SK-N-SH treated with all-trans-retinoic acid at 6 μM for 48 hours (cell line): ENCODE measurements around the gene CCDC87.

Experiments used
- ARNTL ChIP-seq: fragments of 450-650 bp; formaldehyde crosslinking; IDR thresholded peaks from 2 replicates; pipeline ENCODE4 v1.5.0; 2020; ENCODE audit warnings: low read depth, mild to moderate bottlenecking, moderate library complexity, borderline replicate concordance
- ISL1 ChIP-seq: fragments of 250-450 bp; sonication (Bioruptor Pico); IDR thresholded peaks from 2 replicates; pipeline ENCODE4 v2.1.2; 2022; ENCODE audit warnings: mild to moderate bottlenecking, moderate library complexity
- OSR1 ChIP-seq: fragments of 250-450 bp; sonication (Bioruptor Pico); IDR thresholded peaks from 2 replicates; pipeline ENCODE4 v1.8.0; 2022; ENCODE audit warnings: moderate library complexity, mild to moderate bottlenecking, inconsistent platforms
- PATZ1 ChIP-seq: fragments of 250-450 bp; sonication (Bioruptor Pico); IDR thresholded peaks from 2 replicates; pipeline ENCODE4 v1.8.0; 2020; ENCODE audit warnings: mild to moderate bottlenecking, moderate library complexity, borderline replicate concordance
- RARB ChIP-seq: fragments of 250-450 bp; sonication (Bioruptor Pico); IDR thresholded peaks from 2 replicates; pipeline ENCODE4 v1.8.0; 2021; ENCODE audit warnings: mild to moderate bottlenecking, moderate library complexity
- SNAI2 ChIP-seq: fragments of 250-450 bp; sonication (Bioruptor Pico); IDR thresholded peaks from 2 replicates; pipeline ENCODE4 v1.5.0; 2020; ENCODE audit warnings: mild to moderate bottlenecking, moderate library complexity
- TOX ChIP-seq: fragments of 250-450 bp; sonication (Bioruptor Pico); IDR thresholded peaks from 2 replicates; pipeline ENCODE4 v1.8.0; 2021; ENCODE audit warnings: mild to moderate bottlenecking, moderate library complexity, borderline replicate concordance
- ZC3H10 ChIP-seq: fragments of 250-450 bp; sonication (Bioruptor Pico); IDR thresholded peaks from 2 replicates; pipeline ENCODE4 v1.5.1; 2021; ENCODE audit warnings: mild to moderate bottlenecking, moderate library complexity
- ZFP3 ChIP-seq: fragments of 250-450 bp; sonication (Bioruptor Pico); IDR thresholded peaks from 2 replicates; pipeline ENCODE4 v1.5.0; 2020; ENCODE audit warnings: mild to moderate bottlenecking, moderate library complexity
- ZNF8 ChIP-seq: fragments of 450-650 bp; formaldehyde crosslinking; IDR thresholded peaks from 2 replicates; pipeline ENCODE4 v1.5.0; 2020; ENCODE audit warnings: mild to moderate bottlenecking, moderate library complexity
- TF ChIP-seq, protein P1 (sequence below): fragments of 250-450 bp; sonication (Bioruptor Pico); IDR thresholded peaks from 2 replicates; pipeline ENCODE4 v1.8.0; 2021; ENCODE audit warnings: low read depth, mild to moderate bottlenecking, moderate library complexity, borderline replicate concordance
- TF ChIP-seq, protein P2 (sequence below): fragments of 250-450 bp; sonication (Bioruptor Pico); IDR thresholded peaks from 2 replicates; pipeline ENCODE4 v1.5.1; 2021; ENCODE audit warnings: mild to moderate bottlenecking, moderate library complexity

DNA sequence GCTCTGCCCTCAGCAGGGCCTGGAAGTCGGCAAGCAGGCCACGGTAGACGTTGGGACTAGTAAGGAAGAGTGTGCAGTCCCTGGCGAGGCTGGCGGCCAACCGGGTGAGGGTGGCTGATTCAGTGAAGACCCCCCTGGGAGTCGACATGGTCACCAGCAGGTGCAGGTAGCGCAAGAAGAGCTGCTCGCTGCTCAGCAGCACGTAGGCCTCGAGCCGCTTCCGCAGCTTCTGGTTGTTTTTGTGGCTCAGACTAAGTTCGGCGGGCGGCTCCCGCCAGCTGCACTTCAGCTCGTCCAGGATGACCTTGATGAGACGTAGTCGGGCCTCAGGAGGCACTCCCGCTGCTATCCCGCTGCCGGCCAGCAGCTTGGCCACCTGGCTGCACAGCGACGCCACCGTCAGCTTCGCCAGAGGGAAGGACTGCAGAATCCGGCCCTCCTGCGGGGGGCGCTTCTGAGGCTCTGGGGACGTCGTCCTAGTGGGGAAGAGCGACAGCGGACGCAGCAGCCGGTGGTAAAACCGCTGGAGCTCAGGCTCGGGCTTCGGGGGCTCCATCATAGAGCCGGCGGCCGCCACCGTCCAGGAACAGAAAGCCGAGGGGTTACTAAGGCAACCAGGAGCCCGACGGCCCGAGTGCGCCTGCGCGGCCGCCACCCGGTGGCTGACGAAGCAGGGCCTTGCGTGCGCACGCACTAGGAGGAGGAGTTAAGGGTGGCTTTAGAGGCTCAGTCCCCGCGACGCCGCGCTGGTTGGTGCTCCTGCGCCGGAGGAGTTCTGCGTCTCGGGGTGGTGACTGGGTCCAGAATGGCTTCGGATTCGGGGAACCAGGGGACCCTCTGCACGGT, at the start of gene CCDC87, which contains the start of gene CCS:
- TF ChIP-seq PATZ1 (CRISPR knock-in tag) = no peak
- TF ChIP-seq OSR1 (CRISPR knock-in tag) = no peak
- TF ChIP-seq ISL1 = no peak
- TF ChIP-seq ARNTL (CRISPR knock-in tag) = no peak
- TF ChIP-seq SNAI2 (CRISPR knock-in tag) = no peak
- no peak for TF ChIP-seq RARB
- TF ChIP-seq, protein P1, sequence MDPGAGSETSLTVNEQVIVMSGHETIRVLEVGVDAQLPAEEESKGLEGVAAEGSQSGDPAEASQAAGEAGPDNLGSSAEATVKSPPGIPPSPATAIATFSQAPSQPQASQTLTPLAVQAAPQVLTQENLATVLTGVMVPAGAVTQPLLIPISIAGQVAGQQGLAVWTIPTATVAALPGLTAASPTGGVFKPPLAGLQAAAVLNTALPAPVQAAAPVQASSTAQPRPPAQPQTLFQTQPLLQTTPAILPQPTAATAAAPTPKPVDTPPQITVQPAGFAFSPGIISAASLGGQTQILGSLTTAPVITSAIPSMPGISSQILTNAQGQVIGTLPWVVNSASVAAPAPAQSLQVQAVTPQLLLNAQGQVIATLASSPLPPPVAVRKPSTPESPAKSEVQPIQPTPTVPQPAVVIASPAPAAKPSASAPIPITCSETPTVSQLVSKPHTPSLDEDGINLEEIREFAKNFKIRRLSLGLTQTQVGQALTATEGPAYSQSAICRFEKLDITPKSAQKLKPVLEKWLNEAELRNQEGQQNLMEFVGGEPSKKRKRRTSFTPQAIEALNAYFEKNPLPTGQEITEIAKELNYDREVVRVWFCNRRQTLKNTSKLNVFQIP (CRISPR knock-in tag) = no peak
- no peak for TF ChIP-seq ZC3H10 (CRISPR knock-in tag)
- TF ChIP-seq, protein P2, sequence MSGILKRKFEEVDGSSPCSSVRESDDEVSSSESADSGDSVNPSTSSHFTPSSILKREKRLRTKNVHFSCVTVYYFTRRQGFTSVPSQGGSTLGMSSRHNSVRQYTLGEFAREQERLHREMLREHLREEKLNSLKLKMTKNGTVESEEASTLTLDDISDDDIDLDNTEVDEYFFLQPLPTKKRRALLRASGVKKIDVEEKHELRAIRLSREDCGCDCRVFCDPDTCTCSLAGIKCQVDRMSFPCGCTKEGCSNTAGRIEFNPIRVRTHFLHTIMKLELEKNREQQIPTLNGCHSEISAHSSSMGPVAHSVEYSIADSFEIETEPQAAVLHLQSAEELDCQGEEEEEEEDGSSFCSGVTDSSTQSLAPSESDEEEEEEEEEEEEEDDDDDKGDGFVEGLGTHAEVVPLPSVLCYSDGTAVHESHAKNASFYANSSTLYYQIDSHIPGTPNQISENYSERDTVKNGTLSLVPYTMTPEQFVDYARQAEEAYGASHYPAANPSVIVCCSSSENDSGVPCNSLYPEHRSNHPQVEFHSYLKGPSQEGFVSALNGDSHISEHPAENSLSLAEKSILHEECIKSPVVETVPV (CRISPR knock-in tag) = no peak
- no peak for TF ChIP-seq ZNF8 (CRISPR knock-in tag)
- 0 out of 2 replicates have a peak, but pooled peaks have one; percentile 33 for TF ChIP-seq ZFP3 (CRISPR knock-in tag)
- TF ChIP-seq TOX (CRISPR knock-in tag) = no peak
